Measurements from ENCODE around the gene LENG9. TPM values are rescaled to one million over a fixed set of nuclear protein-coding genes. Genes with fewer than 3 reads are reported as not detected.

LENG9 gene
- polyA plus RNA-seq, 2 of the 4 experiments (the other 2 are of a cell fraction) = 1.9 to 4.1 TPM

- TF ChIP-seq HOXB5 (CRISPR knock-in tag; IDR thresholded peaks at IDR 0.05) (no peak), REST (IDR thresholded peaks at IDR 0.05) (no peak), HOXA7 (CRISPR knock-in tag; IDR thresholded peaks at IDR 0.05) (no peak), BHLHE40 (IDR thresholded peaks at IDR 0.05; ENCODE audit: low read depth, low read length) (no peak), JUNB (IDR thresholded peaks at IDR 0.05) (no peak), CHD2 (IDR thresholded peaks at IDR 0.05; ENCODE audit: low read length, partially characterized antibody) (no peak), ESRRA (IDR thresholded peaks at IDR 0.05; ENCODE audit: borderline replicate concordance, low read length) (no peak), MAZ (IDR thresholded peaks at IDR 0.05; ENCODE audit: borderline replicate concordance, low read depth, low read length) (no peak), CEBPB (IDR thresholded peaks at IDR 0.05) (no peak), HES2 (IDR thresholded peaks at IDR 0.05) (no peak), POLR2AphosphoS2 (conservative IDR thresholded peaks at IDR 0.05; ENCODE audit: low read length) (no peak), USF2 (IDR thresholded peaks at IDR 0.05) (no peak), CBX2 (IDR thresholded peaks at IDR 0.05; ENCODE audit: borderline replicate concordance, low read depth) (no peak), CHD4 (IDR thresholded peaks at IDR 0.05; ENCODE audit: borderline replicate concordance) (no peak), FOXS1 (CRISPR knock-in tag; IDR thresholded peaks at IDR 0.05) (no peak), POLR2A (IDR thresholded peaks at IDR 0.05; ENCODE audit: low read length) (no peak), SMC3 (IDR thresholded peaks at IDR 0.05) (no peak), NR3C1 (IDR thresholded peaks at IDR 0.05) (no peak)
- Histone ChIP-seq H3K4me3 (no peak overlapping the region), H3K4me1 (no peaks in the 10 kb centered on the region), H3K27ac (no peak overlapping the region), H3K9me3 (no peaks in the 10 kb centered on the region), H3K4me2 (no peak overlapping the region)
- FAIRE-seq (no peak), DNase-seq (ENCODE audit: low read depth in 1 of 2, low spot score in 1 of 2) (no peak), ATAC-seq (no peak)
- WGBS (ENCODE audit: missing lambda C conversion rate) = 42% methylated on average over 3 of the region's 3 CpGs
- ChIA-PET CTCF (interaction anchor here (0.6 to 2.7 kb wide), 3 partner anchors 14 to 428 kb away, joined by 3 to 17 read pairs (median 3); no protein-coding TSS in a partner anchor), POLR2A (no interaction called here)
Measured at GRCh38 chr19:54482889-54483288, 19.3 kb upstream of the LENG9 start.

GRCh38 chr19:54481326-54481930, 17.9 kb upstream of the LENG9 start:
- DNase-seq (ENCODE audit: low read depth in 1 of 2, low spot score in 1 of 2) (peak in 1 of 2 experiments; percentile 67), FAIRE-seq (no peak), ATAC-seq (peak; percentile 55 to 75; a peak in 5 of 6 replicates)
- CTCF ChIA-PET = interaction anchor here (0.6 to 5.9 kb wide), 31 partner anchors 8 to 679 kb away, joined by 3 to 51 read pairs (median 4); partner anchors contain the start of genes CDC42EP5 and RDH13
- Histone ChIP-seq H3K4me2 (peak overlapping the region; percentile 44), H3K27ac (no peak overlapping the region), H3K4me3 (no peak overlapping the region), H3K4me1 (no peaks in the 10 kb centered on the region), H3K9me3 (no peaks in the 10 kb centered on the region)
- POLR2A ChIA-PET = no interaction called here
- WGBS (ENCODE audit: missing lambda C conversion rate) = 6% methylated on average over 16 of the region's 16 CpGs
- no peak for TF ChIP-seq ATOH8 (CRISPR knock-in tag; IDR thresholded peaks at IDR 0.05; ENCODE audit: low read depth)
- no peak for TF ChIP-seq FOXS1 (CRISPR knock-in tag; IDR thresholded peaks at IDR 0.05)
- TF ChIP-seq MYC (IDR thresholded peaks at IDR 0.05; ENCODE audit: borderline replicate concordance, low read length) = no peak
- no peak for TF ChIP-seq POLR2AphosphoS2 (conservative IDR thresholded peaks at IDR 0.05; ENCODE audit: low read length)
- TF ChIP-seq RCOR1 (IDR thresholded peaks at IDR 0.05; ENCODE audit: low read depth, low read length) = no peak
- no peak for TF ChIP-seq SREBF2 (IDR thresholded peaks at IDR 0.05)
- TF ChIP-seq NFE2L2 (conservative IDR thresholded peaks at IDR 0.05; ENCODE audit: low read length) = no peak
- TF ChIP-seq ESRRA (IDR thresholded peaks at IDR 0.05; ENCODE audit: borderline replicate concordance, low read length) = no peak
- no peak for TF ChIP-seq ZNF302 (CRISPR knock-in tag; IDR thresholded peaks at IDR 0.05)
- TF ChIP-seq CHD2 (IDR thresholded peaks at IDR 0.05; ENCODE audit: low read length, partially characterized antibody) = no peak
- no peak for TF ChIP-seq MAFK (IDR thresholded peaks at IDR 0.05; ENCODE audit: partially characterized antibody)
- TF ChIP-seq ZFP36 (IDR thresholded peaks at IDR 0.05; ENCODE audit: borderline replicate concordance, partially characterized antibody) = no peak
- TF ChIP-seq HDAC2 (IDR thresholded peaks at IDR 0.05) = no peak
- TF ChIP-seq BCL3 (IDR thresholded peaks at IDR 0.05) = no peak
- no peak for TF ChIP-seq PBX3 (IDR thresholded peaks at IDR 0.05)
- TF ChIP-seq EP300 (IDR thresholded peaks at IDR 0.05) = no peak
- peak; percentile 79 to 85 for TF ChIP-seq RAD21 (conservative IDR thresholded peaks at IDR 0.05 in 1 of 2, IDR thresholded peaks at IDR 0.05 in 1 of 2)
- no peak for TF ChIP-seq ZC3H11A (IDR thresholded peaks at IDR 0.05)
